ENCODE measurements around the gene ST6GALNAC6.

ST6GALNAC6 gene

DNA sequence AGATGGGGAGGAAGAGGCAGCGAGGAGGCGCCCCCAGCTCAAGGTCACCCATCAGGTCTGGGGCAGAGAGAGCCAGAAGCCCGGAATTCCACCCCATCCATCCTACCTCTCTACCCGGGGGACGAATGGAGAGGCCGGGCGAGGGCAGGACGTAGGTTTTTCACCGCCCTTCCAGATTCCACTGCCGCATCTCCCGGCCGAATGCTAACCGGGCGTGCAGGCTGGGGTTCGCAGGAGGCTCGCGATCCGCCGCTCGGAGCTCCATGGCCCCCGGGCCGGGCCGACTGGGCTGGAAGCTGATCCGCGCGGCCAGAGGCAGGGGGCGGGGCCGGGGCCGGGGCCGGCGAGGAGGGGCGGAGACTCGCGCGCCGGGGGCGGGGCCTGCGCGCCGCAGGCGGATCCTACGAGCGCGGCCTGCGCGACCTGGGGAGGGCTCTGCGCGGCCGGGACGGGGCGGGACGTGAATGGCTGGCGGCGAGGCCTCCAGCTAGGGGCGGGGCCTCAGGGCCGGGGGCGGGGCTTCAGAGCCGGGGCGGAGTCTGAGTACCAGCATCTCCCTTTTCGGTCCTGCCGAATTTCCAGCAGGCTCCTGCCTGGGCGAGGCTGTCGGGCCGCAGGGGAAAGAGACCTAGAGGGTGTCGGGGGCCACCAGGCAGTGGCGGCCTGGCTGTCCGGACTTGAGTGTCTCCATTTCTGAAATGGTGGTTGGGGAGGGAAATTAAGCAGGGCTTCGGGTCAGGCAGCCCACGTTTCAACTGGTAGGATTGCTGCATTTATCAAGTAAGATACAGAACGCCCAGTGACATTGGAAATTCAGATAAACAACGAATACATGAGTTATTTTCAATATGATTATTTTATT is 17.5 kb upstream of the ST6GALNAC6 start, which contains the start of gene ST6GALNAC4:
ST6GALNAC4 (minus strand) TSS at position 322 of the 862 bp plus-strand sequence. CDS start 622 bp downstream, outside the sequence.
- peak; percentile 98 for DNase-seq
- Mint-ChIP-seq H3K9me3 (no peaks in the 10 kb centered on the region), H3K36me3 (ENCODE audit: low read depth) (no peaks in the 10 kb centered on the region), H3K27me3 (ENCODE audit: low read depth, poor library complexity) (peaks cover 25% of the 10 kb centered on the region), H3K4me3 (peak within 1 kb of the TSS; percentile 80), H3K27ac (no peak within 1 kb of the TSS), H3K4me1 (peaks cover 29% of the 10 kb centered on the region)
- TF ChIP-seq, protein P1, sequence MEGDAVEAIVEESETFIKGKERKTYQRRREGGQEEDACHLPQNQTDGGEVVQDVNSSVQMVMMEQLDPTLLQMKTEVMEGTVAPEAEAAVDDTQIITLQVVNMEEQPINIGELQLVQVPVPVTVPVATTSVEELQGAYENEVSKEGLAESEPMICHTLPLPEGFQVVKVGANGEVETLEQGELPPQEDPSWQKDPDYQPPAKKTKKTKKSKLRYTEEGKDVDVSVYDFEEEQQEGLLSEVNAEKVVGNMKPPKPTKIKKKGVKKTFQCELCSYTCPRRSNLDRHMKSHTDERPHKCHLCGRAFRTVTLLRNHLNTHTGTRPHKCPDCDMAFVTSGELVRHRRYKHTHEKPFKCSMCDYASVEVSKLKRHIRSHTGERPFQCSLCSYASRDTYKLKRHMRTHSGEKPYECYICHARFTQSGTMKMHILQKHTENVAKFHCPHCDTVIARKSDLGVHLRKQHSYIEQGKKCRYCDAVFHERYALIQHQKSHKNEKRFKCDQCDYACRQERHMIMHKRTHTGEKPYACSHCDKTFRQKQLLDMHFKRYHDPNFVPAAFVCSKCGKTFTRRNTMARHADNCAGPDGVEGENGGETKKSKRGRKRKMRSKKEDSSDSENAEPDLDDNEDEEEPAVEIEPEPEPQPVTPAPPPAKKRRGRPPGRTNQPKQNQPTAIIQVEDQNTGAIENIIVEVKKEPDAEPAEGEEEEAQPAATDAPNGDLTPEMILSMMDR (IDR thresholded peaks at IDR 0.05): no peak

GRCh38 chr9:127915801-127916719 is 16.7 kb upstream of the ST6GALNAC6 start:
- TF ChIP-seq, protein P1 (IDR thresholded peaks at IDR 0.05): no peak
- H3K27ac Mint-ChIP-seq: no peak overlapping the region
- H3K36me3 Mint-ChIP-seq (ENCODE audit: low read depth): peaks cover 2% of the 10 kb centered on the region
- peaks cover 17% of the 10 kb centered on the region for H3K27me3 Mint-ChIP-seq (ENCODE audit: low read depth, poor library complexity)
- DNase-seq: no peak
- peaks cover 34% of the 10 kb centered on the region for H3K4me1 Mint-ChIP-seq
- H3K9me3 Mint-ChIP-seq: no peaks in the 10 kb centered on the region
- peak overlapping the region; percentile 80 for H3K4me3 Mint-ChIP-seq

DNA sequence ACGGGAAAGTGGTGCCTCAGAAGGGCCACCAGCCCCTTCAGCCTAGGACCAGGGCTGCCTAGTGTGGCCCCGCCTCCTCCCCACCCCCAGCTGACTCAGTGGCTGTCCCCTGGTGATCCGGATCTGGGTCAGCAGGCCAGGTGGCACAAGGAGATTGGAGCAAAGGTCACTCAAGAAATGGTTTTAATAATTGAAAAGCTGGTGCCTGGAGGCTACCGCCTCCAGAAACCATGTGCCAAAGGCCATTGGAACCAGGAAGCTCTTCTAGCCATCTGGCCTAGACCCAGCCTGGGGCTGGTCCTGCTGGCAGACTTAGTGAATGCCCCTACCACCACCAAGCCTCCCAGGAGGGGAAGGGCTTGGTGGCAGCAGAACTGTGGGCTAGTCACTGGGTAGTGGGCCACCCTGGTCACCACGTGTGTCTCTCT is 15.9 kb upstream of the ST6GALNAC6 start:
- no peak for DNase-seq
- peaks cover 41% of the 10 kb centered on the region for H3K4me1 Mint-ChIP-seq
- H3K4me3 Mint-ChIP-seq: no peak overlapping the region
- TF ChIP-seq, protein P1 (IDR thresholded peaks at IDR 0.05): no peak
- peaks cover 10% of the 10 kb centered on the region for H3K27me3 Mint-ChIP-seq (ENCODE audit: low read depth, poor library complexity)
- peaks cover 5% of the 10 kb centered on the region for H3K36me3 Mint-ChIP-seq (ENCODE audit: low read depth)
- no peak overlapping the region for H3K27ac Mint-ChIP-seq
- H3K9me3 Mint-ChIP-seq: no peaks in the 10 kb centered on the region

DNA sequence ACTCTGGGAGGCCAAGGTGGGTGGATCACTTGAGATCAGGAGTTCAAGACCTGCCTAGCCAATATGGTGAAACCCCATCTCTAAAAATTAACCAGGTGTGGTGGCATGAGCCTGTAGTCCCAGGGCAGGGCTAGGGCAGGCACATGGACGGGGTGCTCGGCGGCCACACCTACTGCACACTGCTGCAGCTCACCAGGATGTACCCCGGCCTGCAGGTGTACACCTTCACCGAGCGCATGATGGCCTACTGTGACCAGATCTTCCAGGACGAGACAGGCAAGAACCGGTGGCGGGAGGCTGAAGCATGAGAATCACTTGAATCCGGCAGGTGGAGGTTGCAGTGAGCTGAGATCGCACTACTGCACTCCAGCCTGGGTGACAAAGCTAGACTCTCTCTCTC is 14.3 kb upstream of the ST6GALNAC6 start:
- Mint-ChIP-seq H3K36me3 (ENCODE audit: low read depth) (peaks cover 5% of the 10 kb centered on the region), H3K9me3 (no peaks in the 10 kb centered on the region), H3K27me3 (ENCODE audit: low read depth, poor library complexity) (peaks cover 10% of the 10 kb centered on the region), H3K27ac (no peak overlapping the region), H3K4me3 (no peak overlapping the region), H3K4me1 (peaks cover 37% of the 10 kb centered on the region)
- TF ChIP-seq, protein P1 (IDR thresholded peaks at IDR 0.05): no peak
- DNase-seq: no peak

DNA sequence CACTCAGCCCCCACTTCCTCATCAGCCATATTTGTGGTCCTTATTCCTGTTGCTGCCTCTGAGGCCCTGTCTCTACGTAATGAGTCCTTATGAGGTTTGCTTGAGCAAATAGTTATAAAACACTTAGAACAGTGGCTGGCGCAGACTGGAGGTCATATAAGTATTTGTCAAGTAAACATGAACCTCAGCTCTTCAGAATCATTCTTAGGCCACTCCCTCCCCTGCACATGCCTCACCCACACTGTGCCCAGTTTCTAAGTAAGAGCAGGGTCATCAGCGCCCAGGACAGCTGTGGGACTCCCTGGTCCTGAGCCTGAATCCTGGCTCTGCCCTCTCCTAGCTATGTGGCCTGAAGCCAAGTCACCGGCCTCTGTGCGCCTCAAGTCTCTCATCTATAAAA is 13.5 kb upstream of the ST6GALNAC6 start:
- no peak overlapping the region for H3K27ac Mint-ChIP-seq
- peaks cover 31% of the 10 kb centered on the region for H3K4me1 Mint-ChIP-seq
- no peak for DNase-seq
- H3K4me3 Mint-ChIP-seq: no peak overlapping the region
- H3K27me3 Mint-ChIP-seq (ENCODE audit: low read depth, poor library complexity): peaks cover 10% of the 10 kb centered on the region
- no peaks in the 10 kb centered on the region for H3K9me3 Mint-ChIP-seq
- TF ChIP-seq, protein P1 (IDR thresholded peaks at IDR 0.05): no peak
- H3K36me3 Mint-ChIP-seq (ENCODE audit: low read depth): peaks cover 5% of the 10 kb centered on the region
